ENCODE data around the gene PPP4R3A.
"Not testable (repeated sequence)": the region's sequence is repeated elsewhere in the genome, so short reads cannot be mapped to it uniquely, and the experiment has no call there.

The PPP4R3A gene

GRCh38 chr14:91409928-91410718 is 100.0 kb downstream of the PPP4R3A start:
- Mint-ChIP-seq H3K27ac (peak overlapping the region; percentile 97), H3K4me3 (peak overlapping the region; percentile 82), H3K4me1 (peaks cover 94% of the 10 kb centered on the region), H3K36me3 (peaks cover 21% of the 10 kb centered on the region), H3K9me3 (no peaks in the 10 kb centered on the region), H3K27me3 (no peaks in the 10 kb centered on the region)

DNA sequence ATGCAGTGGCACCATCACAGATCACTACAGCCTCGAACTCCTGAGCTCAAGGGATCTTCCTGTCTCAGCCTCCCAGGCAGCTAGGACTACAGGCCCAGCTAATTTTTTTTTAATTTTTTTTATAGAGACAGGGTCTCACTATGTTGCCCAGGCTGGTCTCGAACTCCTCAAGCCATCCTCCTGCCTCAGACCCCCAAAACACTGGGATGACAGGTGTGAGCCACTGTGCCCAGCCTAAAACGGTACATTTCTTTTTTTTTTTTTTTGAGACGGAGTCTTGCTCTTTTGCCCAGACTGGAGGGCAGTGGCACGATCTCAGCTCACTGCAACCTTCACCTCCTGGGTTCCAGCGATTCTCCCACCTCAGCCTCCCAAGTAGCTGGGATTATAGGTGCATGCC is 100.9 kb downstream of the PPP4R3A start:
- peaks cover 92% of the 10 kb centered on the region for H3K4me1 Mint-ChIP-seq
- H3K36me3 Mint-ChIP-seq: peaks cover 16% of the 10 kb centered on the region
- not testable (repeated sequence) for H3K4me3 Mint-ChIP-seq, H3K27me3 Mint-ChIP-seq, H3K9me3 Mint-ChIP-seq
- H3K27ac Mint-ChIP-seq: peak overlapping the region; percentile 97
